GM18505 (cell line): Measurements from ENCODE around the gene GLCE.

Experiments used
- ATAC-seq: cut with Tn5 transposase; IDR thresholded peaks from one replicate; pipeline ENCODE4 v1.9.1; 2021; ENCODE audit not compliant: unreplicated experiment
- POLR2A ChIP-seq: IDR thresholded peaks from 4 replicates; pipeline ENCODE4 v1.6.1; 2011; ENCODE audit warnings: borderline replicate concordance; ENCODE audit not compliant: insufficient read depth, insufficient read length; ENCODE audit errors: extremely low read depth

GLCE gene

GRCh38 chr15:69160141-69160993 lies at the start of gene GLCE:
Gene GLCE (plus strand): TSS chr15:69160635. CDS start chr15:69255807, 95,172 bp downstream.
- TF ChIP-seq POLR2A: peak; percentile 81
- ATAC-seq: peak; percentile 96

- no peak for ATAC-seq
- TF ChIP-seq POLR2A: no peak
These were observed 46.0 kb upstream of the GLCE start for GRCh38 chr15:69114331-69114928.

GRCh38 chr15:69115031-69115430 lies 45.4 kb upstream of the GLCE start:
- TF ChIP-seq POLR2A: no peak
- no peak for ATAC-seq

GRCh38 chr15:69116391-69116790 lies 44.0 kb upstream of the GLCE start:
- ATAC-seq: no peak
- no peak for TF ChIP-seq POLR2A

GRCh38 chr15:69117431-69117871 lies 43.0 kb upstream of the GLCE start:
- no peak for ATAC-seq
- TF ChIP-seq POLR2A: no peak

- no peak for ATAC-seq
- no peak for TF ChIP-seq POLR2A
These were observed 42.3 kb upstream of the GLCE start for GRCh38 chr15:69118089-69118488.

- no peak for ATAC-seq
- no peak for TF ChIP-seq POLR2A
These were observed 41.4 kb upstream of the GLCE start for GRCh38 chr15:69119001-69119400.

- ATAC-seq: no peak
- TF ChIP-seq POLR2A: no peak
These were observed 40.6 kb upstream of the GLCE start for GRCh38 chr15:69119683-69120395.

GRCh38 chr15:69120732-69121131 lies 39.7 kb upstream of the GLCE start:
- no peak for TF ChIP-seq POLR2A
- ATAC-seq: no peak

GRCh38 chr15:69121198-69121828 lies 39.1 kb upstream of the GLCE start:
- no peak for TF ChIP-seq POLR2A

GRCh38 chr15:69125236-69125635 lies 35.2 kb upstream of the GLCE start:
- ATAC-seq: no peak
- no peak for TF ChIP-seq POLR2A

More at GRCh38 chr15:69121198-69121828, 39.1 kb upstream of the GLCE start:
- ATAC-seq: no peak

GRCh38 chr15:69126054-69126469 lies 34.4 kb upstream of the GLCE start:
- no peak for ATAC-seq
- no peak for TF ChIP-seq POLR2A

GRCh38 chr15:69127306-69127705 lies 33.1 kb upstream of the GLCE start:
- TF ChIP-seq POLR2A: no peak
- ATAC-seq: no peak
